OCI-LY7 (cell line): ENCODE data around the gene CERS6.

Experiments
- CTCF ChIP-seq: fragments of 200-600 bp; sonication (generic); conservative IDR thresholded peaks from 2 replicates; pipeline ENCODE4 v1.5.1; 2014; ENCODE audit warnings: mild to moderate bottlenecking, antibody characterized with exemption, low read length, moderate library complexity, mixed read lengths
- EZH2phosphoT487 ChIP-seq: fragments of 200-600 bp; sonication (generic); IDR thresholded peaks from 2 replicates; pipeline ENCODE4 v1.6.1; 2018; ENCODE audit warnings: low read depth, borderline replicate concordance, mild to moderate bottlenecking, mixed run types, antibody characterized with exemption, low read length, moderate library complexity, mixed read lengths

- TF ChIP-seq CTCF (no peak), EZH2phosphoT487 (no peak)
Observed at GRCh38 chr2:168650781-168651180, 194.7 kb downstream of the CERS6 start.
